Body of pancreas (tissue), 4 donors: ENCODE data around the gene LDLR. TPM values are rescaled to one million over a fixed set of nuclear protein-coding genes. Genes with fewer than 3 reads are reported as not detected.

Experiments
- ATAC-seq: fragments of 150-250 bp; one replicate; pipeline ENCODE4 v1.9.1; 2016
- DNase-seq, 4 donors: peaks; one replicate each; pipeline ENCODE4 v3.0.0-alpha.2; 2019
- H3K27ac ChIP-seq, 4 donors: fragments of 200-600 bp; sonication (generic); 1 replicate in 3 of 4; 2 replicates in 1 of 4; pipeline versions ENCODE4 v1.5.1 to v1.6.1; 2016 to 2019; ENCODE audit warnings: mild to moderate bottlenecking in 1 of 4, mixed read lengths in 1 of 4, moderate library complexity in 1 of 4
- H3K27me3 ChIP-seq, 2 donors: fragments of 200-600 bp; sonication (generic); one replicate each; pipeline ENCODE4 v1.6.0; 2016; ENCODE audit warnings: mild to moderate bottlenecking in 1 of 2
- H3K36me3 ChIP-seq, 2 donors: fragments of 200-600 bp; sonication (generic); replicated peaks in 1 of 2; 2 replicates each; pipeline ENCODE4 v1.5.1; 2016; ENCODE audit warnings: low read depth in 2 of 2; ENCODE audit not compliant: insufficient read depth in 1 of 2
- H3K4me1 ChIP-seq: fragments of 200-600 bp; sonication (generic); one replicate; pipeline ENCODE4 v1.6.0; 2016
- H3K4me3 ChIP-seq, 2 donors: fragments of 200-600 bp; sonication (generic); 1 replicate in 1 of 2; 2 replicates in 1 of 2; pipeline ENCODE4 v1.5.1; 2016 to 2019
- H3K9me3 ChIP-seq, 3 donors: fragments of 200-600 bp; sonication (generic); 1 replicate in 2 of 3; 2 replicates in 1 of 3; pipeline ENCODE4 v1.5.1; 2016
- POLR2A ChIP-seq, 3 donors: fragments of 450-650 bp; IDR thresholded peaks; one replicate each; pipeline ENCODE4 v1.6.1; 2016; ENCODE audit warnings: antibody characterized with exemption in 3 of 3, mild to moderate bottlenecking in 2 of 3
- WGBS, 2 donors: methylation state at CpG; one replicate each; pipeline ENCODE4 v1.1.5; 2017; 5-methylcytosine and 5-hydroxymethylcytosine counted together
- intact Hi-C: fragments of 100-400 bp; cut with DNase I; formaldehyde crosslinking; loops from one replicate; pipeline ENCODE4 v1.15.1; 2023
- total RNA-seq, 2 donors: library from RNA; depleted of rRNA; stranded (reverse); fragments of >200 nt; gene quantifications; one replicate each; pipeline ENCODE4 v1.1.0, GENCODE V29; 2016
- TF ChIP-seq, protein P1 (sequence below), 7 experiments: fragments of 450-650 bp in 4 of 7; fragments of 200-600 bp in 3 of 7; sonication (generic) in 3 of 7; IDR thresholded peaks; one replicate each; pipeline ENCODE4 v1.5.1; 2016 to 2019; ENCODE audit warnings: antibody characterized with exemption in 7 of 7

The LDLR gene
- total RNA-seq, 2 donors from 2014 or later, result 18.9 to 105 TPM

DNA sequence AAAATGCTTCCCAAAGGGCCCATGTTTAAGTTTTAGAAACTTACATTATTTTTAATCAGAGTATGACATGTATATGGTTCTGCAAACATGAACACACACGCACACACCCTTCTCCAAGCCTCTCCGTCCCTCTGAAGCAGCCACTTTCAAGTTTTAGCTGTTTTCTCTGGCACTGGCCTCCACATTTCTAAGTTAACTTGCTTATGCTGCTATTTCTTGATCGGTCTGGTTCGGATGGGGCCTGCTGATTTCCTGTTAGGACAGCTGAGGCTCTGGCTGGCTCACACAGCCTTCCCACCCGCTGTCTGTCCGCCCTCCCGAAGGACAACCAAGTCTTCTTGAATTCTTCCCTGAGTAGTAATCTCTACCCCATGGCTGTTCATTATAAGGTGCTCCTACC lies 61.9 kb downstream of the LDLR start:
- Histone ChIP-seq H3K27me3 (no peaks in the 10 kb centered on the region), H3K4me1 (peaks cover 31% of the 10 kb centered on the region), H3K9me3 (no peaks in the 10 kb centered on the region), H3K4me3 (no peak overlapping the region), H3K36me3 (no peaks in the 10 kb centered on the region), H3K27ac (no peak overlapping the region)
- no peak for ATAC-seq
- TF ChIP-seq POLR2A (IDR thresholded peaks at IDR 0.05), result no peak
- TF ChIP-seq, protein P1, sequence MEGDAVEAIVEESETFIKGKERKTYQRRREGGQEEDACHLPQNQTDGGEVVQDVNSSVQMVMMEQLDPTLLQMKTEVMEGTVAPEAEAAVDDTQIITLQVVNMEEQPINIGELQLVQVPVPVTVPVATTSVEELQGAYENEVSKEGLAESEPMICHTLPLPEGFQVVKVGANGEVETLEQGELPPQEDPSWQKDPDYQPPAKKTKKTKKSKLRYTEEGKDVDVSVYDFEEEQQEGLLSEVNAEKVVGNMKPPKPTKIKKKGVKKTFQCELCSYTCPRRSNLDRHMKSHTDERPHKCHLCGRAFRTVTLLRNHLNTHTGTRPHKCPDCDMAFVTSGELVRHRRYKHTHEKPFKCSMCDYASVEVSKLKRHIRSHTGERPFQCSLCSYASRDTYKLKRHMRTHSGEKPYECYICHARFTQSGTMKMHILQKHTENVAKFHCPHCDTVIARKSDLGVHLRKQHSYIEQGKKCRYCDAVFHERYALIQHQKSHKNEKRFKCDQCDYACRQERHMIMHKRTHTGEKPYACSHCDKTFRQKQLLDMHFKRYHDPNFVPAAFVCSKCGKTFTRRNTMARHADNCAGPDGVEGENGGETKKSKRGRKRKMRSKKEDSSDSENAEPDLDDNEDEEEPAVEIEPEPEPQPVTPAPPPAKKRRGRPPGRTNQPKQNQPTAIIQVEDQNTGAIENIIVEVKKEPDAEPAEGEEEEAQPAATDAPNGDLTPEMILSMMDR (IDR thresholded peaks at IDR 0.05), result no peak
- no peak for DNase-seq
- intact Hi-C loops, result no loop called here
- 86 to 90% methylated on average over 7 of the region's 7 CpGs for WGBS, 2 donors

DNA sequence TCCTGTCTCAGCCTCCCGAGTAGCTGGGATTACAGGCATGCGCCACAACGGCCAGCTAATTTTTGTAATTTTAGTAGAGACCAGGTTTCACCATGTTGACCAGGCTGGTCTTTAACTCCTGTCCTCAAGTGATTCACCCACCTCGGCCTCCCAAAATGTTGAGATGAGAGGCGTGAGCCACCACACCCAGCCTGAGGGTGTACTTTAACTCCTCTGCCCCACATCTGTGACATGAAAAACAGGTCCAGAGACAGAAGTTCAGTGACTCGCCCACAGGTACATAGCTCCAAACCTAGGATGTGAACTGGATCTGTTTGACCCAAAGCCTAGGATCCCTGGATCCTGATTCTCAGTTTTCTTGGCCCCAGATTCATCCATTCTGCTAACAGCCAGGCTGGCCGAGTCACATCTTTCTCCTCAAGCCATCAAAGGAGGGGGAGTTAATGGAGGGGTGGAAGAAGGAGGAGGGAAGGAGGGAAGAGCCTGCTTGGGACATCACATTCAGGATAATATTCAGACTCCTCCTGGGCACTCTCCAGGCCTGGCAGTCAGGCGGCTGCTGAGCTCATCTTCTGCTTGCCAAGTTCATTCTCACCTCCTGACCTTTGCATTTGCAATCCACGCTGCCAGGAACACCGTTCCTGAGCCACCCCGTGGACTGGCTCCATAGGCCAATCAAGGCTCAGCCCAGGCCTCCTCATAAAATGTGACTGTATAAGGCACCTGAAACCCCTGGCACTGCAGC lies 63.2 kb downstream of the LDLR start:
- WGBS, 2 donors, result 52 to 74% methylated on average over 7 to 11 of the region's 11 CpGs
- TF ChIP-seq, protein P1 (IDR thresholded peaks at IDR 0.05), result no peak
- no peak for TF ChIP-seq POLR2A (IDR thresholded peaks at IDR 0.05)
- ATAC-seq, result peak; percentile 65

DNA sequence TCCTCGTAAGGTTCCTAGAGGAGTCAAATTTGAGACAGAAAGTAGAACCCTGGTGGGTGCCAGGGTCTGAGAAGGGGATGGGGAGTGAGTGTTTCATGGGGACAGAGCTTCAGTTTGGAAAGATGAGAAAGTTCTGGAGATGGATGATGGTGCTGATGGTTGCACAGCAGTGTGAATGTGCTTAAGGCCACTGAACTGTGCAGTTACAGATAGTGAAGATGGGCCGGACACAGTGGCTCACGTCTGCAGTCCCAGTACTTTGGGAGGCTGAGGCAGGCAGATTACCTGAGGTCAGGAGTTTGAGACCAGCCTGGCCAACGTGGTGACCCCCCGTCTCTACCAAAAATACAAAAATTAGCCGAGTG lies 65.4 kb downstream of the LDLR start:
- H3K9me3 ChIP-seq, result no peaks in the 10 kb centered on the region
- intact Hi-C loops, result no loop called here
- no peaks in the 10 kb centered on the region for H3K36me3 ChIP-seq
- ATAC-seq, result no peak
- no peak for DNase-seq
- no peak for TF ChIP-seq POLR2A (IDR thresholded peaks at IDR 0.05)
- TF ChIP-seq, protein P1 (IDR thresholded peaks at IDR 0.05), result no peak
- no peak overlapping the region for H3K27ac ChIP-seq
- no peaks in the 10 kb centered on the region for H3K27me3 ChIP-seq
- WGBS, 2 donors, result 39 to 40% methylated on average over 6 of the region's 6 CpGs
- no peak overlapping the region for H3K4me3 ChIP-seq
- H3K4me1 ChIP-seq, result peaks cover 63% of the 10 kb centered on the region

More for the DNA sequence above, 63.2 kb downstream of the LDLR start:
- no peaks in the 10 kb centered on the region for H3K27me3 ChIP-seq
- H3K27ac ChIP-seq, result peak overlapping the region; percentile 75 to 86 (median 80)
- intact Hi-C loops, result no loop called here
- no peaks in the 10 kb centered on the region for H3K36me3 ChIP-seq
- DNase-seq, result peak; percentile 82 to 91 (median 90)
- no peaks in the 10 kb centered on the region for H3K9me3 ChIP-seq
- H3K4me1 ChIP-seq, result peaks cover 44% of the 10 kb centered on the region
- no peak overlapping the region for H3K4me3 ChIP-seq

DNA sequence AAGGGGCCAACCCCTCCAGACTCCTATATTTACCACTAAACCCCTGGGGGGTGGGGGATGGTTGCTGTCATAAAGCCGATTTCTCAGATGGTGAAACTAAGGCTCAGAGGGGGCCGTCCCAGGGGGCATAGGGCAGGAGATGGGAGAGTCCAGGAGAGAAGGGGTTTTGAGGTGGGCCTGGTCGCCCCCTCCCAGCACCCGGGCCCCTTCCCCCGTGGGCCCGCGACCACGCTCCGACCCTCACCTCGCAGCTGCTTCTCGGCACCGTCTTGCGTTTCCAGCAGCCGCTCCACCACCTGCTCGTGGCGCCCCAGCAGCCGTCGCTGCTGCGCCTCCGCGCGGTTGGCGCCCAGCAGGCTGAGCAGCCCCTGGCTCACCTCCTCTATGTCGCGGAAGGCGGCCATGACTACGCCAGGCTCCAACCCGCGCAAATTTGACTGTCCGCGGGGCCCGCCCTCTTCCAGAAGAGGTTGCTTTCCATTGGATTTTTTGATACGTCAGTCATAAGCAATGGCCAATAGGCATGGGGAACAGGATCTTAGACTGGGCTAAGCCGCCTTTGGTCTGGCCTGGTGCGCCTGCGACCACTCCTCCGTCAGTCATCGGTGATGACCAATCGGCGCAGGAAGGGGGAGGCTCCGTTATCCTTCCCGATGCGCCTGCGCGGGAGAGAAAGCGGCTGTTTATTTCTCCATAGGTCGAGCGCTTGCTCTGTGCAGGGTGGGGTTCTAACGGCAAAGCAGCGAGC lies 66.3 kb downstream of the LDLR start, which contains the start of gene SPC24:
TSS of gene SPC24 (minus strand) at position 410 of the 748 bp plus-strand sequence. CDS start at position 404, 6 bp downstream.
- WGBS, 2 donors, result 1 to 14% methylated on average over 6 to 50 of the region's 50 CpGs
- Histone ChIP-seq H3K9me3 (no peaks in the 10 kb centered on the region), H3K4me3 (no peak within 1 kb of the TSS), H3K4me1 (peaks cover 66% of the 10 kb centered on the region), H3K27ac (peak within 1 kb of the TSS; percentile 18 to 93 (median 89)), H3K36me3 (no peaks in the 10 kb centered on the region), H3K27me3 (no peaks in the 10 kb centered on the region)
- intact Hi-C loops, result no loop called here
- no peak for TF ChIP-seq POLR2A (IDR thresholded peaks at IDR 0.05)
- TF ChIP-seq, protein P1 (IDR thresholded peaks at IDR 0.05), result peak in 1 of 7 experiments; percentile 5
- peak; percentile 78 for ATAC-seq
- DNase-seq, result peak; percentile 93 to 98 (median 96)
